Psoas muscle (tissue), 8 donors: Measurements from ENCODE around the gene TPO. TPM values are rescaled to one million over a fixed set of nuclear protein-coding genes. Genes with fewer than 3 reads are reported as not detected.

Experiments used
- ATAC-seq, 4 donors: fragments of 200-7000 bp; cut with Tn5 transposase; one replicate each; pipeline ENCODE4 v1.9.1; 2020; ENCODE audit warnings: moderate library complexity in 3 of 4, mild to moderate bottlenecking in 2 of 4
- DNase-seq, 2 donors: peaks; one replicate each; pipeline ENCODE4 v3.0.0-alpha.2; 2020
- H3K27ac ChIP-seq: fragments of 200-600 bp; one replicate; pipeline ENCODE4 v1.8.0; 2022
- H3K27me3 ChIP-seq, 3 donors: fragments of 200-600 bp in 1 of 3; one replicate each; pipeline versions ENCODE4 v1.6.1 to v1.8.0; 2013 to 2022; ENCODE audit warnings: low read length in 2 of 3, mild to moderate bottlenecking in 2 of 3, moderate library complexity in 1 of 3; ENCODE audit not compliant: insufficient read depth in 3 of 3
- H3K36me3 ChIP-seq, 2 donors: fragments of 200-600 bp in 1 of 2; one replicate each; pipeline versions ENCODE4 v1.6.1 to v1.8.0; 2013 to 2022; ENCODE audit warnings: low read depth in 1 of 2, mild to moderate bottlenecking in 1 of 2, moderate library complexity in 1 of 2; ENCODE audit not compliant: insufficient read depth in 1 of 2
- H3K4me1 ChIP-seq: fragments of 200-600 bp; one replicate; pipeline ENCODE4 v1.8.0; 2022
- H3K4me3 ChIP-seq: fragments of 200-600 bp; one replicate; pipeline ENCODE4 v1.8.0; 2022; ENCODE audit warnings: mild to moderate bottlenecking
- H3K9me3 ChIP-seq: fragments of 200-600 bp; one replicate; pipeline ENCODE4 v1.8.0; 2022
- CTCF ChIP-seq: fragments of 200-600 bp; IDR thresholded peaks from one replicate; pipeline ENCODE4 v1.8.0; 2022; ENCODE audit warnings: antibody characterized with exemption
- WGBS, 3 donors: extraction: QIAGEN DNeasy Blood & Tissue Kit; methylation state at CpG; one replicate each; pipeline versions ENCODE4 v1.1.6 to v1.1.7; 2013; 5-methylcytosine and 5-hydroxymethylcytosine counted together
- intact Hi-C, 2 donors: fragments of 100-400 bp; cut with DNase I; formaldehyde crosslinking; loops; one replicate each; pipeline versions ENCODE4 v1.11.0 to v1.14.2; 2022
- polyA plus RNA-seq, 3 donors: library from polyadenylated mRNA; stranded (reverse); fragments of 200-250 nt; gene quantifications; one replicate each; pipeline ENCODE4 v1.2.3, GENCODE V29; 2013
- total RNA-seq, 4 donors: library from RNA; stranded (reverse); fragmentation: NEBNext Ultra II Directional in 2 of 4; extraction: Animal tissue kit (Norgen Biotek cat#: 25700) in 2 of 4; gene quantifications; one replicate each; pipeline versions ENCODE4 v1.2.1 to v1.2.4, GENCODE V29; 2021 to 2023
- donor health status: healthy with polysubstance abuse.
- donor health status: DM: no; HTN: no; CAD: no; lungs with moderate emphysema.
- donor health status: Bipolar disorder and iron deficiency.
- donor health status: healthy.
- donor health status: DM: yes; HTN: yes; CAD: no.
- donor health status: DM: no; HTN: no; CAD: no.
- donor health status: DM: no; HTN: no; CAD: no.
- donor health status: DM: yes; HTN: yes; CAD: no.

TPO gene
- total and polyA plus RNA-seq, 7 donors = 2.1 to 4.5 (median 3.8) TPM

GRCh38 chr2:1492711-1493430, 79.6 kb downstream of the TPO start:
- Histone ChIP-seq H3K4me1 (no peaks in the 10 kb centered on the region), H3K4me3 (no peak overlapping the region), H3K27ac (no peak overlapping the region), H3K36me3 (no peaks in the 10 kb centered on the region), H3K9me3 (no peaks in the 10 kb centered on the region), H3K27me3 (peaks cover 0 to 4% (median 0%) of the 10 kb centered on the region in 3 donors)
- DNase-seq = no peak
- no peak for TF ChIP-seq CTCF
- intact Hi-C loops = no loop called here
- ATAC-seq = no peak
- WGBS, 3 donors = 59 to 68% (median 60%) methylated on average over 15 of the region's 15 CpGs

GRCh38 chr2:1493431-1494126, 80.3 kb downstream of the TPO start:
- Histone ChIP-seq H3K27me3 (peaks cover 0 to 4% (median 0%) of the 10 kb centered on the region in 3 donors), H3K27ac (no peak overlapping the region), H3K4me3 (no peak overlapping the region), H3K4me1 (no peaks in the 10 kb centered on the region), H3K9me3 (no peaks in the 10 kb centered on the region), H3K36me3 (no peaks in the 10 kb centered on the region)
- TF ChIP-seq CTCF = no peak
- ATAC-seq (no peak), DNase-seq (no peak)
- intact Hi-C loops = no loop called here
- WGBS, 3 donors = 48 to 56% (median 56%) methylated on average over 24 of the region's 24 CpGs

GRCh38 chr2:1494257-1494656, 81.0 kb downstream of the TPO start:
- DNase-seq = no peak
- Histone ChIP-seq H3K27me3 (peaks cover 0 to 4% (median 0%) of the 10 kb centered on the region in 3 donors), H3K4me3 (no peak overlapping the region), H3K4me1 (no peaks in the 10 kb centered on the region), H3K9me3 (no peaks in the 10 kb centered on the region), H3K27ac (no peak overlapping the region), H3K36me3 (no peaks in the 10 kb centered on the region)
- TF ChIP-seq CTCF = no peak
- WGBS, 3 donors = 82 to 86% (median 84%) methylated on average over 12 of the region's 12 CpGs
- no peak for ATAC-seq
- intact Hi-C loops = no loop called here

GRCh38 chr2:1494906-1495305, 81.6 kb downstream of the TPO start:
- intact Hi-C loops = no loop called here
- Histone ChIP-seq H3K4me1 (no peaks in the 10 kb centered on the region), H3K27ac (no peak overlapping the region), H3K9me3 (no peaks in the 10 kb centered on the region), H3K4me3 (no peak overlapping the region), H3K36me3 (no peaks in the 10 kb centered on the region), H3K27me3 (peaks cover 0 to 5% (median 0%) of the 10 kb centered on the region in 3 donors)
- 81 to 91% (median 87%) methylated on average over 9 of the region's 9 CpGs for WGBS, 3 donors
- no peak for ATAC-seq
- no peak for DNase-seq
- TF ChIP-seq CTCF = no peak
